Measurements from ENCODE around the gene TNFAIP8L3.

GRCh38 chr15:51094606-51095569 lies at the start of gene TNFAIP8L3:
- TF ChIP-seq CTCF (IDR thresholded peaks at IDR 0.05) (no peak), POLR2AphosphoS5 (IDR thresholded peaks at IDR 0.05) (no peak), POLR2A (IDR thresholded peaks at IDR 0.05) (no peak)
